ENCODE results near the gene IL1B.

- TF ChIP-seq CTCF (IDR thresholded peaks at IDR 0.05) (no peak), SIN3A (IDR thresholded peaks at IDR 0.05; ENCODE audit: borderline replicate concordance, insufficient read depth, low read depth, low read length) (no peak), REST (IDR thresholded peaks at IDR 0.05; ENCODE audit: insufficient read depth in 1 of 2, low read depth in 2 of 2, low read length in 1 of 2) (no peak)
These were observed 44.1 kb upstream of the IL1B start for GRCh38 chr2:112880696-112881095.
